ENCODE data around the gene CTRB1.
"Not testable (repeated sequence)": the region's sequence is repeated elsewhere in the genome, so short reads cannot be mapped to it uniquely, and the experiment has no call there.

The CTRB1 gene

DNA sequence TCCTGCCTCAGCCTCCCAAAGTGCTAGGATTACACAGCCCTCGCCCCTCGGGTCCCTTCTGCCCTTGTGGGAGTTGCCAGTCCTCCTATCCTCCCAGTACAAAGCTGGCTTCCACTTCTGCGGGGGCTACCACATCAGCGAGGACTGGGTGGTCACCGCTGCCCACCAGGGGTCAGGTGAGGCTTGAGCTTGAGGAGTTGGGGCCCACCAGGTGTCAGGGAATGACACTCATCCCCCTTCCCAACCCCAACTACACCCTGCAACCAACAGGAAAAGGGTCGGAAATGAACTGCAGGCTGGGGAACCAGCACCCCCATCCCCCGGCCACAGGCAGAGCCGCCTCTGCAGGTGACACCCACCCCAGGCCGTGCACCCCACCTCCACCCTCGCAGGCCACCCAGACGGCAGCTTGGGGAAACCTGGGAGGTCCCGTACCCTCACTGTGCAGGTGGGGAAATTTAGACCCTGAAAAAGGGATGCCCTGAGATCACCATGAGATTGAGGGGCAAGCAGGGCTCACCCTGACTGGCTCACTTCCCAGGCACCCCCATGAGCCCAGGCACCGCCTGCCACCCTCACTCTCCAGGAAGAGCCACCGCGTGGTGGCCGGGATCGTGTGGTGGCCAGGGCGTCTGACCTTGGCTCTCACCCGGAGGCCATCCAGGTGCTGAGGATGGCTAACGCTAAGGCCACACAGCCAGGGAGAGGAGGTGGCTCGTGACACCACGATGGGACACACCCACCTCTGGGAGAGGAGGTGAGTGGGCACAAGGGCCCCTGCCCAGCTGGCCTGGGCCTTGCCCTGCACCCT is 8.0 kb downstream of the CTRB1 start:
- no peak for DNase-seq (ENCODE audit: low spot score)

DNA sequence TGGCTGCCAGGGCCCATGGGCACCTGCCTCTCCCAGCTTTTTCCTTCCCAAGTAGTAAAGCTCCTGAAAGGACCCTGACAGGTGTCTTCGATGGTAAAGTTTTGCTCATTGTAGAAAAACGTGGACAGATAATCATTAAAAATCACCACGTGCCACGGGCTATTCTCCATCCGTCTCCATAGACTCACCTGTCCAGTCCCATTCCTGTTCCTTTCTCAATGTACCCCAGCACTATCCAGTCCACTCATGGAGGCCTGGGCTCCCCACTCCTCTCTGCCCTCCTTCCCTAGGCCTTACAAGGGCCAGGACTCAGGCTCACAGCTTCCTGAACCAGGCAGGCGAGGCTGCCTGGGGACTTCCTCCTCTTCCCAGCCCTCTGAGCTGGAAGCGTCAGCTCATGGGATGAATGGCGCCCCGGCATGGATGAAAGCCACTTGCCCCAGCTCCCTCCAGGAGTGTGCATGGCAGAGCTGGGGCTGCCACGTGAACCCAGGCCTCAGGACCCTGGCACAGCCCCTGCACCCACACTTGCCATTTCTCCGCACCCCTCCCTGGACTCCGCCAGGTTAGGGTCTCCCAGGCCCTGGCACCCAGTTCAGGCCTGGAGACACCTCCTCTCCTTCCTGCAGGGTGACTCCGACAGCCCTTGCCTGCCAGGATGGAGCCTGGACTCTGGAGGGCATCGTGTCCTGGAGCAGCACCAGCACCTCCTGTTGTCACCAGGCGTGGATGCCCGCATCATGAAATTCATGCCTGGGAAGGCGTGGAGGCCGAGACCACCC is 8.8 kb downstream of the CTRB1 start:
- no peak for DNase-seq (ENCODE audit: low spot score)

DNA sequence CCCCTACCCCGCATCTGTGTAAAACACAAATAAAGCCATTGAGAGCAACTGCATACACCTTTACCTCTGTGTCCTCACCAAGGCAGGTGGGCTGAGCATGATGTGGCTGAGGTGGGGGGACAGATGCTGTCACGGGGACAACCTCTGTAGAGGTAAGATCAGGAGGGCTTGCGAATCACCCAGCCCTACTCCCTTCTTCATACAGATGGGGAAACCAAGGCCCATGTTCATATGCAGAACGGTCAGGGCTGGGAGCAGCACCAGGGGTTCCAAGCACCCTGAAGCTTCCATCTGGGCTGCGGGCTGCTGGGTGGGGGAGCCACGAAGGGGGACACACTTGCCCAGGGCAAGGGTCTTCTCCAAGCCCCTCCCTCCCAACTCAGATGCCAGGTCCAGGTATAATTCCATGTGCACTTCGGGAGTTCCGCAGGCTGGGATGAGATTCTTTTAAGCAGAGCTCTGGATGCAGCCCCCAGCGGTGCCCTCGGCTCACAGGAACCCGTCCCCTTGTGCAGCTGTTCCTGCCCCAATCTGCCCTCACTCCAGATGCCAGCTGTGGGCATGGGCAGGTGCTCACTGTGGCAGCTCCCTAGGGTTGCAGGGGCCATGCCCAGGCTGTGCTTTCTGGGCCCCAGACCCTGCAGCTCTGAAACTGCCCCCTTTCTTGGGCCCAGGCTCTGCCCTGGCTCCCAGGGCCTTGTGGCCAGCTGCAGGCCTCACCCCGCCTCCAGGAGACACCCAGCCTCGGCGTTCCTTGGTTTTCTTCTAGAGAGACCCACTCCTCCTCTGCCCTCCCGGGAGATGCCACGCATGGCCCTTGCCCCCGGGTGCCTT is 9.6 kb downstream of the CTRB1 start:
- DNase-seq (ENCODE audit: low spot score) = no peak

DNA sequence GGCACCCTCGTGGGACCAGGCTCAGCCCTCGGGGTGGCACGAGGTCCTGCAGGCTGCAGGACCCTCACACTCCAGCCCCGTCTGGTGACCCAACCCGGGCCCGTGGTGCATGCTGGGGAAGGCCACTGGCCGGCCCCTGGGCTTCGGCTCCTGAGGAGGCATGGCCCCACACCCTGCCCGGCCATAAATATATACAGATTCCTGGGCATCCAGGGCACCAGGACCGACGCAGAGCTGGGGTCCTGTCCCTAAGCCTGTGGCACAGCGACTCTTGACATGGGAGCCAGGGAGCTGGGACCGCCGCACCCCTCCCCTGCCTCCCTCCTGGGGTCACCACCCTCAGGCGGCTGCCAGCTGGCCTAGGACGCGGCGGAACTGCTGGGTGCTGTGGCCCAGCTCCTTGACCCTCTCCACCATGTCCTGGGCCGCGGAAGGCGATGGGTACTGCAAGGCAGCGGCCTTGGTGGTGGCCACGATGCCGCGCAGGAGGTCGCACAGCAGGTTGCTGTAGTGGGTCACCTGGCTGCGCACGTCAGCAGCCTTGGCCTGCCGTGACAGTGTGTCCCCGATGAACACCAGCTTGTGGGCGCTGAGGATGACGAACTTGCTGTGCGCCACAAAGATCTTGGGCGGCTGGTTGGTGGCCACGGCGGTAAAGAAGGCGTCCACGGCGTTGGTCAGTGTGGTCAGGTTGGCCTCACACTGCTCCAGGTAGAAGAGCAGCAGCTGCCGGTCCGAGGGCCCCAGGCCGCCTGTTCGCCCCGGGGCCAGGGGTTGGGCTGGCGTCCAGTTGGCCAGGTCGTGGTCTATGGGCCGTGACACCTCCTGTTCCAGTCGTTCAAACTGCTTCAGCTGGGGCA is 10.6 kb downstream of the CTRB1 start:
- DNase-seq (ENCODE audit: low spot score) = no peak

DNA sequence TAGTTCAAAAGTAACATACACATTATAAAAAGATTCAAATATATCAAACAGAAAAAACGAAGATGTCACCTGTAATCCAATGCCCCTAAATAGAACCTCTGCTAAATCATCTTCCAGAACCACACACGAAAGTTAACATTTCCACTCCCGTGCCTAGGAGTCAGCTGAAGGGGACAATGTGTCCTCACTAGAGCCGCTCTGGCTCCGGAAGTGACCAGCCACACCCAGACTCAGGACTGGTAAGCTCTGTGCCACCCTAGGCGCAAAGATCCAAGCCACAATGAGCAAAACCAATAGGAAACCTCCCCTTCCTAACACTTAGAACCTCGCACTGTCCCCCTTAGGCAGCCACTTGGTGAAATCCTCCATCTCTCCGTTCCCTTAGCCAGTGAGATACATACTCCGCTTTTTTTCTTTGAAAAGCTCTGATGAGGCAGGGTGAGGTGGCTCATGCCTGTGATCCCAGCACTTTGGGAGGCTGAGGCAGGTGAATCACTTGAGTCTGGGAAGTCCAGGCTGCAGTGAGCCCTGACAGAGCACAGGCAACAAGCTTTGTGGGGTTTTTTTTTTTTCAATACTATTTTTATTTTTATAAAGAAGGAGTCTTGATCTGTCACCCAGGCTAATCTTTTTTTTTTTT is 11.8 kb downstream of the CTRB1 start:
- no peak for DNase-seq (ENCODE audit: low spot score)

DNA sequence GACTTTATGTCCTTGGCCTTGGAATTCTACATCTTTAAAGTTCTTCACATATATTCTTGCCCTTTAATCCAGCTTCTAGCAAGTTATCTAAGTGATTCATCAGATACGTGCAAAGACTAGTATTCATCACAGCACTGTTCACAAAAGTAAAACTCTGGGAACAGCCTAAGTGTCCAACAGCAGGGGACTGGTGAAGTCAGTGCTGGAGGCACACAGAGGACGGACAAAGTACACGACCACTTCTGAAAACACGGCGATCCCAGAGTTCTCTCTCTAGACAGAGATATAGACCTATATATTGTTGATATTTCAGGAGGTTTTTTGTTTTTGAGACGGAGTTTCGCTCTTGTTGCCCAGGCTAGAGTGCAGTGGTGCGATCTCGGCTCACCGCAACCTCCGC is 12.8 kb downstream of the CTRB1 start:
- no peak for DNase-seq (ENCODE audit: low spot score)

DNA sequence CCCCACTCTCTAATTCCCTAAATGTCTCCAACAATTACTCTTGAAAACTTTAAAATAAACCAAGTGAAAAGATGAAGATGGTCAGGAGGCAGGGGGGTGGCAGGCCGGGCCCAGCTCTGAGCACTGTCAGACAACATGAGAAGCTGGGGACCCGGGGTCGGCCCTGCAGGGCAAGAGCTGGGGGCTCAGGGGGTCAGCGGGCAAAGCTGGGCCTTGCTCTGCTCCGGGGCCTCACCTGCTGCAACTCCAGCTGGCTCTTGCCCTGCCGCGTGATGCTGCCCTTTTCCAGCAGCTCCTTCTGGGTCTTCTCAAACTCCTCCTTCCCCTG is 14.8 kb downstream of the CTRB1 start:
- DNase-seq (ENCODE audit: low spot score) = no peak

DNA sequence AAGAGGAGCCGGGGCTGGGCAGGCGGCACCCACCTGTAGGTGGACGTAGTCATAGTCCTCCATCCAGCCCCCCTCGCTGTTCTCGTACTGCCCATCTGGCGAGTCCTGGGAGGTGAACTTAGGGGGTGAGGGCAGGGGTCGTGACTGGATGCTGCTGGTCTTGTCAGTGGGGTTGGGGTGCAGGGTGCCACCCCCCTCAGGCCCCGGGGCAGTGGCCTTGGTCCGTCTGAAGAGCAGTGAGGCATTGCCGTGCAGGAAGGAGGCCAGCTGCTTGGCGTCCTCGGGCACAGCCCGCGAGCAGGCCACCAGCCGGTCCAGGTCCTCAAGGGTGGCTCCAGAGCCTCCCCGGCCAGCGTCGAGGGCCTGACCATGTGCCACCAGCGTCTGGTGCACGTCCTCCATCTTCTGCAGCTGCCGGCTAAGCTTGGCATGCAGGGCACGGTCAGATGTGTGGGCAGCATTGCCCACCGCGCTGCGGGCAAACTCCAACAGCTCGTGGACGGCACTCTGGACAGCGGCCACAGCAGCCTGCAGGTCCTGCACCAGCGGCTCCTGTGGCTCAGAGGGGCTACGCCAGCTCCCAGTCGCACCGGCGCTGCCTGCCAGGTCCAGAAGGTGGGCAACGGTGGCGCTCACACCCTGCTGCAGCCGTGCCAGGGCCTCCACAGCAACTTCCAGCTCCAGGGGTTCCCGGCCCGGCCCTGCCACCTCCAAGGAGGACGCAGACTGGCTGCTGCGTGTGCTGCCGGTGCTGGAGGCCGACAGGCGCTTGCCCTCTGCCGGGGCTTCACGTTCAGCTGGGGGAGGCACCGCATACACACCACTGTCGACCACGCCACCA is 16.3 kb downstream of the CTRB1 start:
- DNase-seq (ENCODE audit: low spot score) = no peak

DNA sequence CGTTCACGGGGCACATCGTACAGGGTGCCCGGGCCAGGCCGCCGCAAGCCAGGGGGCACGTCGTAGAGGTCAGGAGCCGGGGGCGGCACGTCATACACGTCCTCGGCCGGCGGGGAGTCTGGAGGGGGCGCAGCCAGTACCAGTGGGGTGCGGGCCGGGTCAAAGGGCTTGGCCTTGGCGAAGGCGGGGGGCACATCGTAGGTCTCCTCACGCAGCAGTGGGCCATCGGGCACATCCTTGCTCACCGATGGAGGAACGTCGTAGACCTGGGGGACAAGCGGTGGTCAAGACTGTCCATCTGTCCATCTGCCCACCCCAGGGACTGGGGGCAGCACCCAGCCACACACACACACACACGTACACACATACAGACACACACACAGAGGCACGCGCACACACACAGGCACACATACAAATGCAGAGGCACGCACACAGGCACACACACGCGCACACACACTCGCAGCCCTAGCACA is 17.0 kb downstream of the CTRB1 start:
- no peak for DNase-seq (ENCODE audit: low spot score)

DNA sequence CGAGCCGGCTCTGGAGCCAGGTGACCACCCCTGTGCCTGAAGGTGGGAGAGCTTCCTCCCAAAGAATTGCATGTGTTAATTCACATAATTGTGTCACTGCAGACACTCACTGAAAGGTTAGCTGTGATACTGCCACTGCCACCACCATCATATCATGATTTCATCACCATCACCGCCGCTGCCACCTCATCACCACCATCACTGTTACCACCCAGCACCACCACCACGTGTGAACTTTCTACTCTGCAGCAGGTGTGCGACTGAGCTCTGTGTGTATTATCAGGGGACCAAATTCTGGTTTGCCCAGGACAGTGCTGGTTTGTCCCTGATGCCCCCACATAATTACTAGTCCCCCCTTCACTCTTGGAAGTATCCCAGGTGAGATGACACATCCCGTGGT is 17.4 kb downstream of the CTRB1 start:
- DNase-seq (ENCODE audit: low spot score) = no peak

DNA sequence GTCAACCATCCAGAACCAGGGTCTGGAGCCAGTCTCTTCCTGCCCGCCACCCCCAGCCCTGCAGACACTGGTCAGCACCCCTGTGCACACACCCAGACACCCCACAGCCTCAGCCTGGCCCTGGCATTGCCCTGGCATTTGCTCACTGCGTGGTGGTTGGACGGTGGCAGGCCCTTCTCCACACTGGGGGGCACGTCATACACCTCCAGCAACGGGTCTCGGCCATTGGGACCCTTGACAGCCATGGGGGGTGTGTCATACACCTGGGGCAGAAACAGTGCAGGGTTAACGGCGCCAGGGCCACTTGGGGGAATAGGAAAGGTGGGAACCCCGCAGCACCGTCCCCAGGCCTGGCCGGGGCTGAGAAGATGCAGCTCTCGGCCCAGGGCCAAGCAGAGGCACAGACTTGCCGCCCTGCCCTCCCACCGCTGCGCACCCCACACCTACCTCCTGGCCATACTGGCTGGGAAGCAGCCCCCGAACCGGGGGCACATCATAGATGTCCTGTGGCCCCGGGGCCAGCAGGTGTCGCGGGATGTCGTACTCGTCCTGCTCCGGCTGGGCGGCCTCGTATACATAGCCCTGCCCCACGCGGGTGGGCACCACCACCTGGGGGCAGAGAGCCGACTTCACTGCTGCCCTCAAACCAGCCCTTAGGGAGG is 18.1 kb downstream of the CTRB1 start:
- DNase-seq (ENCODE audit: low spot score) = no peak

DNA sequence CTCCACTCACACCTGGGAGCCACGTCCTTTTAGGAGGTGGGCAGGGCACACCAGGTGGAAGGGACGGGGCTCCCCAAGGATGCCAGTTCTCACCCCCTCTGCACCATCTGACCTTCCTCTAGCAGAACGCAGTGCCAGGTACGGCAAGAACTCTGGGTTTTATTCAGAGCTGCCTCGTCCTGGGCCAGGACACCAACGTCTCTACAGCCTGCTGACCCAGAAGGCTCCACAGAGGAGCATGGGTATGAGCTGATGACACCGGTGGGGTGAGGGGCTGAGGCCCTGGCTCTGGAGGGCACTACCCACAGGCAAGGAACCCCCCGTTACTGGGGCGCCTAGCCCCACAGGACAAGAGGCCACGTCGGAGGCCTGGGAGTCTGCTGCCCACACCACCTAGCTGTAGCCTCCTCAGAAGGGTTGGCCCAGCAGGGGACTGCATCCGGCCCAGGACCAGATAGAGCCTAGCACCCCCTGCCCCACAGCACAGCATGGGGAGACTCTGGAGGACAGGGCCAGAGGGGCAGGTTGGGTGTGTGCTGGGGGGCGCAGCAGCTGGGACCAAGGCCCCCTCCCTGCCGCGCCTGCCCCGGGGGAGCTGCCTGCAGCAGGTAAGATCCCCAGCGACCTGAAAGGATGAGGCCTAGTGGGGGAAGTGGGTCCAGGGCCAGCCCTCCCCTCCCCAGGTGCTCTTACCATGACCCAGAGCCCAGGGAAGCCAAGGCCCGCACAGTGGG is 18.8 kb downstream of the CTRB1 start:
- no peak for DNase-seq (ENCODE audit: low spot score)

DNA sequence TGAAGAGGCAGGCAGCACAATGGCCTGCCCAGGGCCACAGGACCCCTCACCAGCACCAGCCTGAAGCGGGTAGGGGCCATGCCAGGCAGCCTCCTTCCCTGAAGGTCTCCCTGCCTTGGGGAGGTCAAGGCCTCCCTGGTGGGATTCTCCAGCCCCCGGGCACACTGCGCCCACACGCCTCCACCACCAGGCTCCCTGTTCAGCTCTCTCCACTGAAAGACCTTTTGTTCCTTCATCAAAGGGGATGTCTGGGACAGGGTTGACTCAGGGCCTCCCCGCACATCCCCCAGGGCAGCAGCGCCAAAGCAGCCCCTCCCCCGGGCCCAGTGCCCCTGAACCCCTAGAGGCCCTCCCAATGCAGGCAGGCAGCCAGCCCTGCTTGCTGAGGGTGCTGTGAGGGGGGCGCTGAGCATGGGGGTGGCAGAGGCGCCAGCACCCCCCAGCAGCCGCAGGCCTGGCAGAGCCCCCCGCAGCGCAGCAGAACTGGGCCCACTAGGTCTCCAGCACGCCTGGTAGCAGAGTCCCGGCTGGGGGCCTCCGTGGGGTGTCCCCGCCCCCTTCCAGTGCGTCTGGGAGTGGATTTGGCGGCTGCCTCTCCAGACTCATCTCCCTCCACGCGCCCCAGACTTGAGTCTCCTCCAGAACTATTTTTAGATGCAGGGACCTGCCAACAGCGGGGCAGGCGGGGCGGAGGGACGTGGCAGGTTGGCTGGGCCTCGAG is 19.5 kb downstream of the CTRB1 start:
- DNase-seq (ENCODE audit: low spot score) = no peak

DNA sequence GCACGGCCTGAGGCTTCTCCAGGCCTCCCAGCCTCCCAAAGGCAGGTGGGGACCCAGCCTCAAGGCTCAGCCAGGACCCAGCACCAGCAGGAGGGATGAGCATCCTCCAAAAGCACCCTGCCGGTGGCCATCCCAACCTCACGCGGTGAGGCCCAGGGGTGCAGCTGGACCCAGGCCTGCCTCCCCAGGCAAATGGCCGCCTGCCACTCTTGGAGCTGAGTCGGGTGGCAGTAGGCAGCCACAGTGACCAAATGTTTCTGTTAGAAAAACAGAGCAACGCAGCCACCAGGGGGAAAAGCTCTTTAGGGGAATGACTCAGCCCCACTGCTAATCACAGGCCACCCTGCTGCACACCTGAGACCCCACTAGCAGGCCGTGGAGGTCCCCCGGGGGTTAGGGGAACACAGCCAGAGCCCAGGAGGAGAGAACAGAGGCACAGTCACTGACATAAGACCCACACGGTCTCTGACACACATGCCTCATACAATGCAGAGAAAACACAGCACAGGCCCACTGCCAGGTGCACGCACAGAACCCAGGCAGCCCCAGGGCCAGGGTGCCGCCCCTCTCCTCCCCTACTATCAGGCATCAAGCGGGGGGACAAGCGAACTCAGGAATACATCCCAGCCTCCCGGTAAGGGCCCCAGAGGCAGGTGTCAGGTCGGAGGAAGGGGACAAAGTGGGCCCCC is 20.2 kb downstream of the CTRB1 start:
- no peak for DNase-seq (ENCODE audit: low spot score)

DNA sequence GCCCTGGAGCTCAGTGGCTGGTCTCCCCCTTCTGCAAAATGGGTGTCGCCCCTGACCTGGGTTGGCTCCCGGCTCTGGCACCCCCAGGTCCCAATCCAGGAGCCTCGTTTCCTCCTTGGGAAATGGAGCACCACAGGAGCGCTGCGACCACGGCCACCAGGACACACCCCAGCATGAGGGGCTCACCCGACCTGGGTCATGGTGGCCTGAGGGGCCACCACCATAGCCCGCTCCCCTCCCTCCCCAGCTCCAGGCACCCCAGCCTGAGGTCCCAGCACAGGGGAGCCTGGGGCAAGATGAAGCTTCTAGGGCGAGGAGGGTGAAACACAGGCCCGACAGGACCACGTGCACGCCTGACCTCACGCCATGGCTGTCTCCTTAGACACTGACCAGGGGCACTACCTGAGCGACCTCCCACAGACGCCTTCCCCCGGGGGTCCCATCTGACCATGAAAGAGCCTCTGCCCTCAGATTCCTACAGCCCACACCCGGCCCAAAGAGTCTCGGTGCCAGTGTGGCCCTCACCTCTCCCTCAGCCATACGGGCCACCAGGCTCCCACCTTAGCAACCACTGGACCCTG is 20.8 kb downstream of the CTRB1 start:
- no peak for DNase-seq (ENCODE audit: low spot score)

DNA sequence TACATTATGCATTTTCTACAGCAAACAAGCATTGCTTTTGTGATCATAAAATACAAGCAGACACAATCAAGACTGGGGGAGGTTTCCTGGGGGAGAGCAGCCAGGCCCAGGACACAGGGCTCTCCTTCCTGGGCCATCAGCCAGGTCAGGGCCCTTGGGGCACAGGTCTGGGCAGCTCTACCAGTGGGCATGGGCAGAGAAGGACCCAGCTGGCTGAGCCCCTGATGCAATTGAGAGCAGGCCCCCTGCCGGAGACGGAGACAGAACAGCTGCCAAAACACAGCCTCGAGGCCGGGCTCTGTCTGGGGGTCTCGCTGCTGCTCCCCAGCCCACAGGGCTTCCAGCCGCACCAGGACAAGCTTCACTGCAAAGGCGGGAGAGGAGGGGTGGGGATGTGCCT is 21.8 kb downstream of the CTRB1 start:
- DNase-seq (ENCODE audit: low spot score) = not testable (repeated sequence)

DNA sequence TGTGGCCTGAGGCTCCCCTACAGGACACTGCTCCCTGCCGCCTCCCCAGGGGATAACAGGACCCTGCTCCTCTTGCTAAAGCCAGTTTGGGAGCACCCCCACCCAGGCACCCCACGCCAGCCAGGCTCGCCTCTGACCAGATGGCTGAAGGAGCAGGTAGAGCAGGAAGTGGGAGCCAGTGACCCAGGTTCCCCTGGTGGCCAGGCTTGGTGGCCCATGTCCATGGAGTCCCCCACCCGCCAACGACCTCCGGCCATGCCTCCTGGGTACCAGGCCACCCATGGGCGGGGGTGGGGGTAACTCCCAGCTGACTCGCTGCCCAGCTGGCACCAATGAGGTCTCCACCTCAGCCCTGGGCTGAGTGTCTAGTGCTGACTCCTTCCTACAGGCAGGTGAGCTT is 22.6 kb downstream of the CTRB1 start:
- no peak for DNase-seq (ENCODE audit: low spot score)
